ENCODE data around the gene LIN28B.

DNA sequence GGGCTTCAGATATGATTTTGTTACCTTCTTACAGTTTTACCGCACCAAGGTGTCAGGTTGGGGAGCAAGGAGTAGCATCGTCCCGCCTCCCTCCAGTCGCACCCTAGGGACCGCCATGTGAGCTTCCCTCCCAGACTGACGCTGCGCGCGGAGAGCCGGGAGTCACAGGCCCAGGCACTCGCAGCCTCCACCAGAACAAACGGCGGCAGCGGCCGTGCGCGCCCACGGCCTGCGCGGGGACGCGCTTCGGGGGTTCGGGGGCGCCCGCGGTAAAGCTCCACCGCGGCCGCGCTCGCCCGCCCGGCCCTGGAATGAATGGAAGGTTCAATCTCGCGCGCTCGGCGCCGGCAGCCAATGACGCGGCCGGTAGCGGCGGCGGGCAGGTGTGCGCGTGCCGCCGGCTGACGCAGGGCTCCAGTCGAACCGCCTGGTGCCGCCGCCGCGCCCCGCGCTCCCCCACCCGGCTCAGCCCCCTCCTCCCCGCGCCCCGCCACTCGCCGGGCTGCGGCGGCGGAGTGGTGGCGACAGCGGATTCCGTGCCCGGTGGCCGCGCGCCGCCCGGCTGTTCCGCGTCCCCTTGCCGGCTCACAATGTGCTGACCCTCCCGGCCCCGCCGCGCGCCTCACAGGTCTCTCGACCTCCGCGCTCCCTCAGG lies 16.5 kb upstream of the LIN28B start:
- TF ChIP-seq, protein P1, sequence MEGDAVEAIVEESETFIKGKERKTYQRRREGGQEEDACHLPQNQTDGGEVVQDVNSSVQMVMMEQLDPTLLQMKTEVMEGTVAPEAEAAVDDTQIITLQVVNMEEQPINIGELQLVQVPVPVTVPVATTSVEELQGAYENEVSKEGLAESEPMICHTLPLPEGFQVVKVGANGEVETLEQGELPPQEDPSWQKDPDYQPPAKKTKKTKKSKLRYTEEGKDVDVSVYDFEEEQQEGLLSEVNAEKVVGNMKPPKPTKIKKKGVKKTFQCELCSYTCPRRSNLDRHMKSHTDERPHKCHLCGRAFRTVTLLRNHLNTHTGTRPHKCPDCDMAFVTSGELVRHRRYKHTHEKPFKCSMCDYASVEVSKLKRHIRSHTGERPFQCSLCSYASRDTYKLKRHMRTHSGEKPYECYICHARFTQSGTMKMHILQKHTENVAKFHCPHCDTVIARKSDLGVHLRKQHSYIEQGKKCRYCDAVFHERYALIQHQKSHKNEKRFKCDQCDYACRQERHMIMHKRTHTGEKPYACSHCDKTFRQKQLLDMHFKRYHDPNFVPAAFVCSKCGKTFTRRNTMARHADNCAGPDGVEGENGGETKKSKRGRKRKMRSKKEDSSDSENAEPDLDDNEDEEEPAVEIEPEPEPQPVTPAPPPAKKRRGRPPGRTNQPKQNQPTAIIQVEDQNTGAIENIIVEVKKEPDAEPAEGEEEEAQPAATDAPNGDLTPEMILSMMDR (IDR thresholded peaks at IDR 0.05; ENCODE audit: borderline replicate concordance, extremely low read depth, low read length, poor library complexity, severe bottlenecking) = no peak
- no peak for TF ChIP-seq EZH2 (IDR thresholded peaks at IDR 0.05; ENCODE audit: borderline replicate concordance, low read depth, low read length, severe bottlenecking)

Data from DND-41 (cell line).